Right atrium auricular region (tissue), 2 donors: Measurements from ENCODE around the gene SEH1L. TPM values are rescaled to one million over a fixed set of nuclear protein-coding genes. Genes with fewer than 3 reads are reported as not detected.
"Not testable (repeated sequence)": the region's sequence is repeated elsewhere in the genome, so short reads cannot be mapped to it uniquely, and the experiment has no call there.

Experiments
- DNase-seq: peaks from one replicate; pipeline ENCODE4 v3.0.0-alpha.2; 2019; ENCODE audit warnings: low spot score
- H3K27ac ChIP-seq, 2 donors: fragments of 200-600 bp; sonication (generic); 1 replicate in 1 of 2; 2 replicates in 1 of 2; pipeline ENCODE4 v1.5.1; 2016 to 2019
- H3K27me3 ChIP-seq, 2 donors: fragments of 200-600 bp; sonication (generic); one replicate each; pipeline versions ENCODE4 v1.5.1 to v1.6.0; 2017 to 2019
- H3K36me3 ChIP-seq: fragments of 200-600 bp; sonication (generic); one replicate; pipeline ENCODE4 v1.5.1; 2016
- H3K4me1 ChIP-seq, 2 donors: fragments of 200-600 bp; sonication (generic); one replicate each; pipeline versions ENCODE4 v1.5.1 to v1.6.0; 2017 to 2019
- H3K4me3 ChIP-seq, 2 donors: fragments of 200-600 bp; sonication (generic); 1 replicate in 1 of 2; 2 replicates in 1 of 2; pipeline ENCODE4 v1.5.1; 2017 to 2019; ENCODE audit warnings: mild to moderate bottlenecking in 1 of 2, moderate library complexity in 1 of 2
- H3K9me3 ChIP-seq, 2 donors: fragments of 200-600 bp; sonication (generic); one replicate each; pipeline ENCODE4 v1.5.1; 2019
- CTCF ChIP-seq, 2 donors: fragments of 200-600 bp; sonication (generic); IDR thresholded peaks; one replicate each; pipeline ENCODE4 v1.5.1; 2019; ENCODE audit warnings: antibody characterized with exemption in 2 of 2
- total RNA-seq, 2 donors: library from RNA; depleted of rRNA; stranded (reverse); fragments of >200 nt; gene quantifications; one replicate each; pipeline ENCODE4 v1.1.0, GENCODE V29; 2016

SEH1L gene
- total RNA-seq, 2 donors from 2014 or later = 7.7 to 17.7 TPM

GRCh38 chr18:12963069-12963468 is 15.3 kb downstream of the SEH1L start:
- DNase-seq = no peak
- H3K27me3 ChIP-seq = no peaks in the 10 kb centered on the region
- no peaks in the 10 kb centered on the region for H3K9me3 ChIP-seq
- no peaks in the 10 kb centered on the region for H3K4me1 ChIP-seq
- no peak overlapping the region for H3K4me3 ChIP-seq
- TF ChIP-seq CTCF (IDR thresholded peaks at IDR 0.05) = no peak
- no peak overlapping the region for H3K27ac ChIP-seq
- H3K36me3 ChIP-seq = peaks cover 33% of the 10 kb centered on the region

DNA sequence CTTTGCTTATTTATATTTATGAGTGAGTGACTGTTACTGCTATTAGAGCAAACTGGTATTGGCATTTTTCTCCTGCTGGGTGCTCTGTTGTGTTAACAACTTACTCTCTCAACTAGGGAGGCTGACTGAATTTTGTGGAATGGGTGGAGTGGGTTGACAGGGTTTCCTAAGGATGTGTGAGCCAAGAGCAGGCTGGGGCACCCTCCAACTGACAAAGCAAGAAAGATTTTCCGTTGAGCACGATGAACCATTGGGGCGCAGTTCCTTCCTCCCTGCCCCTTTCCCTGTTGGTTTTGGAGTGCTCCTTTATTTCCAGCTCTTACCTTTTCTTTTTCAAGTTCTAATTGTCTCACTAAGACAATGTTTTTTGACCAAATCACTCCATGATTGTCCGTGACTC is 20.3 kb downstream of the SEH1L start:
- Histone ChIP-seq H3K4me1 (no peaks in the 10 kb centered on the region), H3K27me3 (no peaks in the 10 kb centered on the region), H3K27ac (no peak overlapping the region), H3K36me3 (peaks cover 33% of the 10 kb centered on the region), H3K4me3 (no peak overlapping the region), H3K9me3 (no peaks in the 10 kb centered on the region)
- TF ChIP-seq CTCF (IDR thresholded peaks at IDR 0.05) = no peak
- DNase-seq = no peak

- H3K9me3 ChIP-seq = no peaks in the 10 kb centered on the region
- no peak for TF ChIP-seq CTCF (IDR thresholded peaks at IDR 0.05)
- H3K27me3 ChIP-seq = no peaks in the 10 kb centered on the region
- H3K27ac ChIP-seq = no peak overlapping the region
- H3K4me1 ChIP-seq = no peaks in the 10 kb centered on the region
- H3K36me3 ChIP-seq = peaks cover 28% of the 10 kb centered on the region
- DNase-seq = no peak
- H3K4me3 ChIP-seq = no peak overlapping the region
Observed at GRCh38 chr18:12968619-12969018, 20.8 kb downstream of the SEH1L start.

- Histone ChIP-seq H3K27ac (no peak overlapping the region), H3K4me3 (no peak overlapping the region), H3K36me3 (peaks cover 27% of the 10 kb centered on the region), H3K4me1 (peaks cover 0 to 13% of the 10 kb centered on the region in 2 donors), H3K27me3 (no peaks in the 10 kb centered on the region), H3K9me3 (no peaks in the 10 kb centered on the region)
- no peak for DNase-seq
- TF ChIP-seq CTCF (IDR thresholded peaks at IDR 0.05) = no peak
Observed at GRCh38 chr18:12973562-12974213, 25.9 kb downstream of the SEH1L start.

DNA sequence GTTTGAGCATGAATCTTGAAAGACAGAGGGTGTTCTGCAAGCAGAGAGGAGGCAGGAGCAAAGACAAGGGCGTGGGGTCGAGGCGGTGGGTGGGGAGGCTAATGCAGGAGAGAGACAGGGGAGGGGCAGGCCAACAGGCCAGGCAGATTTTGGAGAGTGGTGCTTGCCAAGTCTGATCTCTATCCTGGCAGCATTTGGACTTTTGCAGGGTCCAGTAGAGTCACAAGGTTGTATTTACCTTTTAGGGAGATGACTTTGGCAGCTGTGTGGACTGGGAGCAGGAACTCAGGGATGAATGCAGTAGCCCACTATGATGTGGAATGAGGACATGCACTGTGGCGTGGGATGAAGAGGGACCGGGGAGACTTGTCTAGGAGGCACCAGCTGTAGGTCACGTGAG is 27.7 kb downstream of the SEH1L start:
- Histone ChIP-seq H3K36me3 (peaks cover 27% of the 10 kb centered on the region), H3K27me3 (no peaks in the 10 kb centered on the region), H3K4me3 (no peak overlapping the region), H3K9me3 (no peaks in the 10 kb centered on the region), H3K4me1 (peaks cover 0 to 13% of the 10 kb centered on the region in 2 donors), H3K27ac (no peak overlapping the region)
- no peak for TF ChIP-seq CTCF (IDR thresholded peaks at IDR 0.05)
- no peak for DNase-seq

DNA sequence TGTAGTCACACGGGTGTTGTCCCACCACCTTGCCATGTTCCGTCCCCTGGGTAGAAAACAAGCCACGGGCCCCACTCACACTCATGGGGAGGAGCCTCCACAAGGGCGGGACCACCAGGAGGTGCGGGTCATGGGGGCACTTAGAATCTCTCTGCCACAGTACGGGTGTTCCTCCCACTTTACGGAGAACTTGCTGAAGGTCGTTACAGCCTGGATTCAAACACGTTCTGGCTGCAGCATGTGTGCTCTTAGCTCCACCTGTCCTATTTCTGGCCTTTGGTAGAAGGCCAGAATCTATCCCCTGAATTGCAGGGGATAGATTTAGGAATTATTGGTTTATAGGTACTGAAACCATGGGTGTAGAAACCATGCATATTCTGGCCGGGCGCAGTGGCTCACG is 28.5 kb downstream of the SEH1L start:
- TF ChIP-seq CTCF (IDR thresholded peaks at IDR 0.05) = no peak
- no peak for DNase-seq
- Histone ChIP-seq H3K36me3 (peaks cover 22% of the 10 kb centered on the region), H3K4me1 (peaks cover 0 to 13% of the 10 kb centered on the region in 2 donors), H3K27ac (no peak overlapping the region), H3K4me3 (no peak overlapping the region), H3K9me3 (no peaks in the 10 kb centered on the region), H3K27me3 (no peaks in the 10 kb centered on the region)

- H3K4me3 ChIP-seq, DNase-seq, H3K27me3 ChIP-seq, H3K27ac ChIP-seq, H3K9me3 ChIP-seq: not testable (repeated sequence)
- Histone ChIP-seq H3K4me1 (peaks cover 0 to 13% of the 10 kb centered on the region in 2 donors), H3K36me3 (peaks cover 15% of the 10 kb centered on the region)
Observed at GRCh38 chr18:12980065-12980464, 32.3 kb downstream of the SEH1L start.
